GM21360 (cell line): ENCODE measurements around the gene PROSER1.
"Not testable (repeated sequence)": the region's sequence is repeated elsewhere in the genome, so short reads cannot be mapped to it uniquely, and the experiment has no call there.

Experiments
- ATAC-seq: cut with Tn5 transposase; IDR thresholded peaks from one replicate; pipeline ENCODE4 v1.9.1; 2021; ENCODE audit warnings: mild to moderate bottlenecking, moderate library complexity; ENCODE audit not compliant: unreplicated experiment

PROSER1 gene

DNA sequence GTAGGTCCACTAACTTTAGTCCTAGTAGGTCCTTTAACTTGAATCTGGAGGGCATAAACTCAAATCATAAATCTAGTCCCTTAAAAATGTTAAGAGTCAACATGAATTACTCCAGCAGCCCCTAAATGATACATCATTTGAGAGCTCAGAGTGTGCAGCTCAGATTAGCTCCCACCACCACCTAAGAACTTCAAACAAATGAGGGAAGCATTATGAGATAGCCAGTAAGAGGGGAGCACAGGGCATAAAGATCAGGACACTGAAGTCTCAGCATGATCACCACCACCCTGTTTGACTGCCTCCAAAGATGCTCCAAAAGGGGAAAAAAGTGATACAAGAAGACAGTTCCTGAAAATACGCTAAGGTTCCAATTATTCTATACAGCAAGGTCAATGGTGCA, 5.7 kb downstream of the PROSER1 start:
- no peak for ATAC-seq

DNA sequence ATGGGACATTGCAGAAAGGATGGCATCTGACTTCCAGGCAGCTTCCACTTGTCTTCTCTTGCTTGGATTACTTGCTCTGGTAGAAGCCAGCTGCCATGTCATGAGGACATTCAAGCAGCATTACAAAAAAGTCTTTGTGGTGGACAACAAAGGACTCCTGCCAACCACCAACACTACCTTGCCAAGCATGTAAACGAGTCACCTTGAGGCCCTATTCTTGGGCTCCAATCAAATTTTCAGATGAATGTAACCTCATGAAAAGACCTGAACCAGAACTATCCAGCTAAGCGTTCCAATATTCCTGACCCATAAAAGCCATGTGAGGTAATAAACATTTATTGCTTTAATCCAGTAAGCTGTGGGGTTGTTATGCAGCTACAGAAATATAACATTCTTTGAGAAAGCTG, 12.5 kb downstream of the PROSER1 start:
- ATAC-seq = no peak

DNA sequence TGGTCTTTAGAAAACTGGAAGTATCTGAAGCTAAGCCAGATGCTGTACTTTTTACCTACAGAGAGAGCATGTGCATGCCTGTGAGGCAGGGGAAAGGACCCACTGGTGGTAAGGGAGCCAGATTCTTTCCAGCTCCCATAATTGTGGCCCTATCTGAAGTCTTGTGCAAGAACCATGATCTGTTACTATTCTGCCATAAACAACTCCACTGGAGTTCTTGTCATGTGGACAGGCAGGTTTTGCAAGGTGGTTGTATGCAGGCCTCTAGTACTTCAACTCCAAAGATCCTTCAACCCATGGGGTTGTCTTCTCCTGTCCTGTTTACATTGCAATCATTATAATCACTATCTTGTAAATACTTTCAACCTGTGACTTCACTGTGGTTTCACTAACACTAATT, 14.1 kb downstream of the PROSER1 start:
- no peak for ATAC-seq

DNA sequence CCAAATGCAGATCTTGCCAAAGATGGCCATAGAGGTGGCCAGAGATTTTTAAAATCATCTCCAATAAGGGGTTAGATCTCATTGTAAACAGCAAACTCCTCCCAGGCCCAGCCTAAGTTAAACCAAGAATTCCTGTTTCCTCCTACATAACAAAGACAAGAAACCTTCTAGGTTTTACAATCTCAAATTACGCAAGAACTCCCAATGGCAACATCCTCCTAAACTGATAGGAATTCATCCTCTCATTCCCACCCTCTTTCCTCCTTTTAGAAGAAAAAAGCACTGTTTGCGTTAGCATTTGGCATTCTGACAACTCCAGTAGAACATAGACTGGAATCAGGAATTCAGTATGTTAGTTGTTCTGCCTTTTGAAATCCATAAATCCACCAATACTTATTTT, 14.6 kb downstream of the PROSER1 start:
- no peak for ATAC-seq

DNA sequence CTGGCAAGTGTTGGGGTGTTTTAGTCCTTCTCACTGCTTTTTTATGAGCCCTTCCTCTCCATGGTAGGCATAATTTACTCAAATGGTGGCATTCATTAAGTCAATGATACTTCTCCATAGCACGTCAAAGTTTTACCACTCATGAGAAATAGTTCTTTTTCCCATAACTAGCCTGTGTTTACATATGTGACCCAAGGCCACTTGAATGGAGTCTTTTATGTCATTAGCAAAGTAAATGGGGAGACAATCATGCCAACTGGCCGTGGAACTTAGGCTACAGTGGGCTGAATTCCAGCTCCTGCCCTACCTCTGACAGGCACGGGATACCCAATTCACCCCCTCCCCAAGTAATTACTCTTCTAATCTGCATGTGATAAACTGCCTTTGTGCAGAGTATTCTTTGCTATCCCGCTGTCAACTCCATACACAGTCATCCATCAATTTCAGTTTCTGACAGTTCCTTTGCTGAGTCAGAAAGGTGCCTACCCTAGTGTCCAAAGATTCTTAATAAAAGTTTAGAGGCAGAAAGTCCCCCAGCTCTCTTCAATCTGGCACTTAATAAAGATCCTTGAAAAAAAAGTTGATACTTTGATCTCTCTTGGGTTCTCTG, 16.9 kb downstream of the PROSER1 start:
- ATAC-seq = no peak

DNA sequence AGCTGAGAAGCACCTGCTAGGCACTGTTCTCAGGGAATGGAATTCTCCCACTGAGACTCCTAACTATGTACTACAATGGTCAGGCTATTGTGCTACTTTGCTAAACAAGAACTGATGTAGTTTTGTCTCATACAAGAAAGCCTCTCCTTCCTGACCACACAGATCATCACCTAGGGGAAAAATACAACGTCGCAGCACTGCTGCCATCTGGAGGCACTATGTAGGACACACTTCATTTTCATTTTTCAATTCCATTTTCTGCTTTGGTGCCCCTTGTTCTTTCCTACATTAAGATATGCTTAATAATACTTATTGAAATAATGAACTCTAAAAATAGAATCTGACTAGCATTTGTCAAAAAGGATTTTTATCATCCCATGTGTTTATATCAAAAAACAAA, 21.1 kb downstream of the PROSER1 start:
- ATAC-seq = peak; percentile 83

DNA sequence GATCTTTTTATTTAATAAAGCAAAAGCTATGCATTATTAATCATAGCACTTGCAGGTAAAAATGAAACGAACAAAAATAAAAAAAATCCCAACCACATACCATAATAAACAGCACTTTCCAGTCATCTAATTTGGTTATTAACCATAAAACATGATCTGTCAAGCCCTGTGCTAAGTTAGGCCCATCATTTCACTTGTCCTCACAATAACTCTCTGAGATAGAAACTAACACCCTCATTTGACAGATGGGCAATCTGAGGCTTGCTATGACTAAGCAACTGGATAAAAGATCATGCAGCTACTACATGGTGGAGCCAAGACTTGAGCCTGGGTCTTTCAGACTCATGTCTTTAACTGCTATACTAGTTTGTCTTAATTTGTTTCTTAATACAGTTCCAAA, 21.8 kb downstream of the PROSER1 start:
- ATAC-seq = peak; percentile 73

DNA sequence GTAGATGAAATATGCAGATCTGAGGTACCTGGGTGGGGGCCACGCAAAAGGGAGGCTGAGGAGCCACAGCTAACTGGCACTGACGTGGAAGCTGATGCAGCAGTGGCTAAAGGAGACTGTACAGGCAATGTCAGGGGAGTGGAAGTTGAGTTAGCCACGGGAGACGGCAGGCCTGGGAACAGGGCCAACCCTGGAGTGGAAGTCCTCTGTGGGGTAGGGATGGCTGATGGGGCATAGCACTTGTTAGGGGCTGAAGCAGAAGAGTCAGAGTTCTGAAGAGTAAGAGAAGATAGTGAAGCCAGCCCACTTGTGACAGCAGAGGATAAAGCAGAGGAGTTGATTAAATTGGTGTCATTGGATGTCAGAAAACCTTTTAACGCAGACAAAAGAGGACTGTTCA, 24.4 kb downstream of the PROSER1 start:
- ATAC-seq = no peak

DNA sequence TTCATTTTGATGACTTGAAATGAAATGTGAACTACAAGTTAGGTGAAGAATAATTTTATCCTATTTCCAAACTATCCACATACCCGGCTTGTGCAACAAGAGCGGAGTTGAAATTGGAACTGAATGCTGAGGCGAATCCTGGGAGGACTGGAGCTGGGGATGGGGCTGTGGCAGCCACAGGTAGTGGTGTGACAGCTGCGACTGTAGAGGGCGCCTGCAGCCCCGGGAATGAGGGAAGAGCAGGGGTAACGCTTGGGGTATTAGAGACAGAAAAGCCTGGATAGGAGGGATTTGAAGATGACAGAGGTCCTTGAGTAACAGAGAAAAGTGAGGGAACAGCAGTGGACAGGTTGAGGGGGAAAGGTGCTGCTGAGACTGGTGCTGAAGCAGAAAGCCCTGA, 25.3 kb downstream of the PROSER1 start:
- ATAC-seq = no peak

DNA sequence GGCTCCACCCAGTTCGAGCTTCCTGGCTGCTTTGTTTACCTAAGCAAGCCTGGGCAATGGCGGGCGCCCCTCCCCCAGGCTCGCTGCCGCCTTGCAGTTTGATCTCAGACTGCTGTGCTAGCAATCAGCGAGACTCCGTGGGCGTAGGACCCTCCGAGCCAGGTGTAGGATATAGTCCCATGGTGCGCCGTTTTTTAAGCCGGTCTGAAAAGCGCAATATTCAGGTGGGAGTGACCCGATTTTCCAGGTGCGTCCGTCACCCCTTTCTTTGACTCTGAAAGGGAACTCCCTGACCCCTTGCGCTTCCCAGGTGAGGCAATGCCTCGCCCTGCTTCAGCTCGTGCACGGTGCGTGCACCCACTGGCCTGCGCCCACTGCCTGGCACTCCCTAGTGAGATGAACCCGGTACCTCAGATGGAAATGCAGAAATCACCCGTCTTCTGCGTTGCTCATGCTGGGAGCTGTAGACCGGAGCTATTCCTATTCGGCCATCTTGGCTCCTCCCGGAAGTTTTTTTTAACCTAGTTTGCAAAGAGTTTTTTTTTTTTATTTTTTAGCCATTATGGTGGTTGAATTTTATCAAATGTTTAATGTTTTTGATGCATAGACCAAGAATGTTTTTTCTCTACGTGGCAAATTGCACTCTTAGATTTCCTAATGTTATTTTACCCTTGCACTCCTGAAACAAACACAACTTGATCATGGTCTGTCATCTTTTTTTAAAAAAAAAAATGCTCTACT, 31.3 kb downstream of the PROSER1 start:
- ATAC-seq = not testable (repeated sequence)

DNA sequence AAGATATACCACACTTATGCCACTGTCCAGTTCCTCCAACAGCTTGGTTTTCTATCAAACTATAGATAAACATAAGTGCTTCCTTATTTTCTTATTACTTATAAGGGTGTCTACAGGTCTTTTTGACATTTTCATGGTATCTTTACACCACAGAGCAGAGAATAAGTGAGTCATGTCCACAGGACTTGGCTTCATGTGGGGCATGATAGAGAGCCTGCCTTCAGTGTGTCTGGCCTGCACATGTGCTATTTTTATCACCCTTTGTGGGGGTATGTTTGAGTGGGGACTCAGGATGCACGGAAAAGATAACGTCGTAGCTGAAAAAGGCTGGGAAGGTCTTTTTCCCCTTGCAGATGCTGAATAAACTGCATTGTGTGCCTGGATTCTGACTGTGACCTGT, 39.1 kb downstream of the PROSER1 start:
- ATAC-seq = no peak

DNA sequence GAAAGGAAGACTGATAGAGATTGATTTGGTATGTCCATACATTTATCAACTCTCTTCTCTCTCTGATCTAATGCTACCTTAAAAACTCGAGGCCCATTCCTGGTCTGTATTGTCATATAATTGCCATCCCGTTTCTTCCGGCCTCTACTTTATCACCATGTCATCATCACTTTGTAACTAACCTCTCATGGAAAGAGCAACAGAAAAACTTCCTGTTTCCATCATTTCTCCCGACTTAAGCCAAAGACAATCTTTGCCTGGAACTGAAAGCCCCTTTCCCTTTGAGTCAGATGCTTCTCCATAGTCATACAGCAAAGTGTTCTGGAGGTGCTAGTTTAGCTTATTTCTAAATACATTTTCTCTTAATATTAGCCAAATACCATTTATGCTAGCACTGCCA, 44.5 kb downstream of the PROSER1 start:
- no peak for ATAC-seq

DNA sequence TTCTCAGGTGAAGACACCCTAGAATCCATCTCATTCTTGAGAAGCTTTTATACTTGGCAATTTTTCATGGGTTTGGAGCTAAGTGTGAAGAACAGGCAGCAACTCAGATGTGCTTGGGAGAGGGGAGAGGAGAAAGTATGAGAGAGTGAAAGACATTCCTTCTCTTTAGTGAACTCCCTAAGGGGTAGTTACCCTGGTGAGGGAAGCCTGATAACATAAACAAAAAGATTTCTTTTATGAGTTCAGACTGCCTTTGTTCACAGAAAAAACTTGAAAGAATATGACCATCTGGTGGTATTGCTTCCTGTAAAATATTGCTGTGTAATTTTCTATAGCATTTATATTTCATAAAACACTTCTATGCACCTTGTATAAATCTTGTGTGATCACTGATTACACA, 47.2 kb downstream of the PROSER1 start, which contains the start of gene STOML3:
Gene STOML3 (minus strand): TSS at position 139 of the 400 bp plus-strand sequence. CDS start 110 bp downstream, at position 29.
- ATAC-seq = no peak

DNA sequence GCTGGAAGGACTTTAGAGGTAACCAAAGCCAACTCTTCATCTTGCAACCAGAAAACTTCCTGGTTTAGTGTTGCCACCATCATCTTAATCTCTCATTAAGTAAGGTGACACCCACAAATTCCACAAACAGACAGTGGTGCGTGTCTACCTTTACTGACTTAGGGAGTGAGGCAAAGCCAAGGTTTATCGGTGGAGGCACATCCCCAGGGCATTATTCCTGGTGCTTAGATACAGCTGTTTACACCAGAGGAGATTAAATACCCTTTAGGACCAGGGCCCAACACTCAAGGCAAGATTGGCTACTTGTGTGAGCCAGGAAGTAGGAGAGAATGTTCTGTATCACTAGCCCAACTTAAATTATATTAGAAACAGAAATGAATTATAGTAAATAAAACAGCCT, 56.8 kb downstream of the PROSER1 start:
- no peak for ATAC-seq

DNA sequence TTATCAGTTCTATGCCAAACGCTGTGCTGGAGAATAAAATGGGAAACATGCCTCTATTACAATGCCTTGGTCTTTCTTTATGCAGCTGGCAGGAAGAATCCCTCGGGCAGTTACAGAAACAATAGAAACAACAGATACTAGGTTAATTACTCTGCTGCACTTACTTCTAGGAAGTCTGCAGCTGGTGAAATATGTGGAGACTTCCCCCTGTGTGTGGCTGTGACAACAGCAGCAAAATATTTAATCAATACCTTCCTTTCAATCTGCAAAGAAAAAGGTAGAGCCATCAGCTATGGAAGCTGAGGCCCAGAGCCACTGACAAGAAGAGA, 57.2 kb downstream of the PROSER1 start:
- no peak for ATAC-seq

DNA sequence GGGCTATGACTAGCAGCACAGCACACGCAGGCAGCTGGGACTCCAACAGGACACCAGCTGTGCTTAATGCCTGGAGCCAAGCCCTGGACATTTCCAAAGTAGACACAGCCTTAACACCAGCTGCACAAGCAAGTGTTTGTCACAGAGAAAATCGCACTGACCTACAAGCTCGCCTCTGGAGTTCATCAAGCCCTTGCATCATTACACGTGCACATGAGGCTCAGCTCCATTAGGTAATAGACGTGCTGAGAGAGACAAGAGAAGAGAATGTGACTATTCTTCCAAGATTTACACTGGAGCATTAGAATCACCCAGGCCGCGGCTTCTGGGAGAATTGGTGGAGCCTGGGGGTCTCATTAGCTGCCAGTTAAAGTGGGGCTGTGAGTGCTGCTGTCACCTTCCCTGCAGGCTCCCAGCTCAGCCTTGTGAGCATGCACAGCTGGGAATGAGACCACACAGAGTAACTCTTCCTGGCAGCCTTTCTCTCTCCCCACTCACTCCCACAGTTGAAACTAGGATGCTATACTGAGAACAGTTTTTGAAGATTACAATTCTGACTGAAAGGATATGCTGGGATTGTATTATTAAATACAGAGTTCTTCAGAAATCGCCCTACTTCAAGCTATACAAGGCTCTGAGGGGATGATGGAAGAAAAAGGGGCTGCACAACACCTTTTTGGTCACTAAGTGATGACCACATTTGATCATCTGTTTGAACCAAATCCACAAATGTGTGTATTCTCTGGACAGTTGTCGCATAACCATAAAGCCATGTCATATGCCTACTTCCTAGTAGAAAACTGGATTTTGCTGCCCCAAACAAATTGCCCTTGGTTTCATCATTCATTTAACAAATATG, 57.8 kb downstream of the PROSER1 start:
- ATAC-seq = no peak

DNA sequence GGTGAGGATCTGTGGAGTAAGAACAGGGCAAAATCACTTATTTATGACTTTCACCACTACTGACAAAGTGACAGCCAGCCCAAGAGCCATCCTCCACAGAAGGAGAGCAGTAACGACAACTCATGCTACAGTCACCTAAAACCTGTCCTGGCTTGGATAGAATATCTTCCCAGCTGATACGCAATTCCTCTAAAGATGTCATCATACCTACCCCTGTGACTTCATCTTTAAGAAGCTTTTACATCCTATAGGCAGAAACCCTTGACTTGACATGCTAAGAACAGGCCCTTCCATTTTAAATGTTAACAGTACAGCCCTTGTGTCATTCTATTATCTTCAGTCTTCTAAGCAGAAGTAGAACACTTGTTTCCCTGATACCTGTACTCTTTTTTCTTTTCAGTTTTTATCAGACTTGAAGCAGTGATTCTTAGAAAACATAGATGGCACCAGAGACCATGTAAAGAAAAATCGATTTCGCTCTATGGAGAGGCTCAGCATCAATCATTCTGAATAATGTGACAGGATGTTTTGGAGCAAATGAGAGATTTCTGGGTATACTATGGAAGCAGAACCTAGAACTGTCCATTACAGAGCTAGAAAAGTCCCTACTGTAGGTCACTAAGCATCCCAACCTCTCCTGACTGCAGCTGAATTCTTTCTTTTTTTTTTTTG, 67.4 kb downstream of the PROSER1 start:
- ATAC-seq = no peak

DNA sequence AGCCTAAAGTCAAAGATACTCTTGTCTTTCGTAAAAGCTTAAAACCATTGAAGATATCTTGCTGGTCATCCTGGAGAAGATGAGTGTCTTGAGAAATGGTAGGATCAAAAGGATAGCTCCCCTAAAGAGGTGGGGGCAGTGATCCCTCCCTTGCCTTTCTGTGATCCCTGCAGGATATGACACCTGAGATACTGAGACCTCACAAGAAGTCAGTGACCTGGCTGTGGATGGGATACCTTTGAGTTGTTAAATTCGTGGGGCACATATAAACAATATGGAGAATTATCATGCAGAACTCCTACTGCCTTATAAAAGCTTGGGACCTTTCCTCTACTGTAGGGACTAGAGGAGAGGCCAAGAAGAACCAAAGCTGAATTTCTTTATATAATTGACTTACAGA, 68.7 kb downstream of the PROSER1 start:
- no peak for ATAC-seq

DNA sequence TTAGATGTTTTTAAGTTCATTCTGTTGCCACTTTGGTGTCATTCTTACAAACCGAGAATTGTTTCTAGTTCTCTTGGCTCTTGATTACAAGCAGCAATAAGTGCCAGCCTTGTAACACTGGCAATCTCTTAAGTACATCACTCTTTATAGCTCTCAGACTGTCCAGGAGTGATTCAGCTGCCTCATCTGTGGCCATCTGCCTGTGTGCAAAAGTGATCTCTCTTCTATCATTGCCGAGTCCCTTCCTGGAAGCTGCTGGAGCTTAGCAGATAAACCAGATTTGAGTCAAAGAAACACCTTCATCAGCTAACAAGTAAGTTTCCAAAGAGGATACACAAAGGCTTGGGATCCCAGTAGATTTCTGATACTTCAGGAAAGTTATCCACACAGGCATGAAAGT, 70.4 kb downstream of the PROSER1 start:
- no peak for ATAC-seq

DNA sequence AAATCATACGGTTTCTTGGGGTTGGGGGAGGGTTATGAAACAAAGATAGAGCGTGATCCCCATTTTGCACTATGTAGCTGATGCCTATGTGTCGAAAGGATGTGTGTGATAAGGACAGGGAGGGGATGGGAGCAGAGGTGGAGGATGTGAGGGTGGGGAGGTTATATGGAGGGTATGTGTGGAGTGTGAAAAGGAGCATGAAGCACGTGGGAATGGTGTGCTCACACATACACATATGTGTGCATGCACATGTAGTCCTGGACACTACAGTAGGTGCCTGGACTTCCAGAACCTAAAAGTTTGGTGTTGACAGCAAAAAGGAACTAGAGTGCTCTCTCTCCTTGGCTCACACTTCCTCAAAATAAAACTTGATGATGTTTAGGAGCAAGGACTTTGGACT, 72.6 kb downstream of the PROSER1 start:
- ATAC-seq = no peak

DNA sequence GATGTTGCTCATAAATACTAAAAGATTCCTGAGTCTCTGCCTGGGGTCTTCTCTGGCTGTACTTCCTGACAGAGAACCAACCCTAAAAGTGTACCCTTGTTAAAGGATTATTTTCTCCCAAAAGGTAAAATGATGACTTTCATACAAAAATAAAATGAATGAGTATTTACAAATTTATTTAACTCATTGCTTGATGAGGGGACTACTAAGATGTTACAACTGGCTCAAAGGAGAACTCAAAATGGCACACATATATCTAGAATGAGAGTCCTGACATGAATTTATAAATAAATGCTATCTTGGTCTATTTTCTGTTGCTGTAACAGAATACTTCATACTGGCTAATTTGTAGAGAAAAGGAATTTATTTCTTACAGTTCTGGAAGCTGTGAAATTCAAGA, 77.7 kb downstream of the PROSER1 start:
- no peak for ATAC-seq
